Left renal pelvis (tissue), 4 donors: ENCODE data around the gene DHCR24. TPM values are rescaled to one million over a fixed set of nuclear protein-coding genes. Genes with fewer than 3 reads are reported as not detected.

Source experiments
- DNase-seq, 4 donors: peaks; one replicate each; pipeline ENCODE4 v3.0.0-alpha.2; 2013; ENCODE audit warnings: low read depth in 4 of 4, low spot score in 3 of 4
- polyA plus RNA-seq, 4 donors: library from polyadenylated mRNA; unstranded; fragments of 120-200 nt; gene quantifications; one replicate each; pipeline ENCODE4 v1.2.1, GENCODE V29; 2013; ENCODE audit not compliant: insufficient read length in 4 of 4

Gene DHCR24
- polyA plus RNA-seq, 4 donors, result 33.2 to 88.0 (median 70.4) TPM

DNA sequence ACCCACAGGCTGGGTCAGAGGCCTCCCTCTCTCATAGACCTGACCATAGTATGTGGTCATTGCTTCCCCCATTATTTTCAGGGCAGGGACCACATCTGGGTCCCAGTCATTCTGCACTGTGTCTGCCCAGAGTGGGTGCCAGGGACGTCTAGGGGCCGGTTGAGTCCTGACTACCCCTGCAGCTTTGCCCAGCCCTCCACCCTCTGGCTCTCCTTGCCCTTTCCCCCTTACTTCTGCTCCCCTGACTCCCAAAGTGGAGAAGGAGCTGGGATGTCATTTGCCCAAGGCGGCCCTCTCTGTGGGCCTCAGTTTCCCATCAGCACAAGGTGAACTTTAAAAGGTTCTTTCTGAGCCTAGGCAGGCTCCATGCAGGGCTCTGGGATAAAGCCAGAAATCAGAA lies 81.5 kb downstream of the DHCR24 start:
- DNase-seq, result no peak

DNA sequence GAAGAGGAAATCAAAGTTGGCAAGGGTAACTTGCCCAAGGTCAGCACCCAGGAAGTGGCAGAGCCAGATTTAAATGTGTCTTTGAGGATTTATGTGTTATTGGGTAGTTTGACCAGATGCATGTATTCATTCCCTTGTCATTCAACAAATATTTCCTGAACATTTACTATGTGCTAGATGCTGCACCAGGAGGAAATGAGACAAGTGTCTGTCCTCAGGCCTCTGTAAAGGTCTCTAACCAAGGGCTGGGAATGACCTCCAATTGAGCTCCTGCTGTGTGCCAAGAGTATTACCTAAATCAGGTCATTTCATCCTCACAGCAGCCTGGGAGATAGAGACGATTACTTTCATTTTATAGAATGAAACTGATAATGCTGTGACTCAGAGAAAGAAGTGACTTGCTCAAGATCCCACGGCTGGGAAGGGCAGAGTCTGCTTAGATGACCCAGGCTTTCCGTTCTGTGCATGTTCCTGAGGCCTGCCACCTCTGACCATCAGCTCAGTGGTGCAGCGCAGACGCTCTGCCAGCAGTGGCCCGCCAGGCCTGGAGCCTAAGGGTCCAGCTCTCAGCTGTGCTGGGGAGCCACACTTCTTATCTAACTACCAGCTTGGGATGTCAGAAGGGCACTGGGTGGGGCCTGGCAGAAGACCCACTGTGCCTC lies 82.4 kb downstream of the DHCR24 start:
- DNase-seq, result no peak

DNA sequence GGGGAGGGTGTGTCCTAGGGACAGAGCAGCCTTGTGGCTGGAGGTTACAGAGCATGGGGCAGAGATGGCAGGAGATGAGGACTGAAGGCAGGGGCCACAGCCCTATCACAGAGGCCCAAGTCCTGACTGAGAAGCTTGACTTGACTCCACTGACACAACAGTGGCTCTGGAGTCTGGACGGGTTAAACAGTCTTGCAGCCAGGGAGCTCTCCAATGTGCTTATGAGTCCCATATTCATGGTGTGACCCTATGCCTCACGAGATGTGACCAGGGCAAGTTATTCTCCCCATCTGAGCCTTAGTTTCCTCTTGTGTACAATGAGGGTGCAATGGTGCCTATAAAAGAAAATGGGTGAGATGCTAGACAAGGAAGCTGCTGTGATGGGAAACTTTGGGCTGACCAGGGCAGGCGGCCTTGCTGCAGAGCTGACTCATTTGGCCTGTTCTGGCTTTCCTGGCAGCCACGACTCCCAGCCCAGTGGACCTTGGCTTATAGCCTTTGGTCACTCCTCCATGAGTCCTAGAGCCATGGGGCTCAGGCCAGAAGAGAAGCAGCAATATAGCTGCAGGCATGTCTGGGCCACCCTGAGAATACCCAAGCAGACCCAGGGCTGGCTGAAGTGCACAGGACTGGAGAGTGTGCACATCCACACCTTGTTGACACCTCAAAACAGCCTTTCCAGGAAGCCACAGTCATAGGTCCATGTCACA lies 83.1 kb downstream of the DHCR24 start:
- no peak for DNase-seq

DNA sequence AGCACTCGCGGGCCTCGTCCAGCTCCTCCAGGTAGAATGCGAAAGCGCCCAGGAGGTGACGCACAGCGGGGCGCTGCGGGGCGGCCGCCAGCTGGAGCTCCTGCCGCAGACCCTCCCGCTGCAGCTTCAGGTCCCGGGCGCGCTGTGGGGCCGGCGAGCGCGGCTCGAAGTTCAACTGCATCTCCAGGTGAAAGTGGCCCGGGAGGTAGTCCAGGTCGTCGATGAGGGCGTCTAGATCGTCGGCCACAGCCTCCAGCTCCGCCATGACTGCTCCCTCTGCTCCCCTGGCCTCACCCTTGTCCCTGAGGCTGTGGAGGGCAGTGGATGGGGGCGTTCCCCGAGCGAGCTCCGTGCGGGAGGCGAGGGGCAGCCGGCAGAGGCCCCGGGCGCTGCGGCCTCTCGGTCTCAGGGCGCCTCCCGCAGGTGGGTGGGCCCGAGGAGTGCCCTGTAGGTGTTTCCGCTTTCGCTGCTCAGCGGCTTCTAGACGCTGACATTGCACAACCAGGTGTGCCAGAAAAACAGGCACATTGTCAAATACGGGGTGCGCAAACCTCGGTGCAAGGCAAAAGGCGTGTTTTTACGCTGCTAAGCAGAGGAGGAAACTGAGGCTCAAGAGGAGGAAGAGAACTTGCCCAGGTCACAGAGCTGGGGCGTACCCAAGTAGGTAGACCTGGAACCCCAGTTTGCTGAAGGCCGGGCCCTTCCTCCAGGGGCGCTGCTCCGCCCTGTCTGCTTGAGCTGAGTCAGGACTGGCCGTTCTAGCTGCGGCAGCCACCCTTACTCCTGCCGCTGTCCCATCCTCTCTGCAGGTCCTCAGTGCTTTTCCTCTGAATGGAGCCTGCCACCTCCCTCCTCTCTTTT lies 85.9 kb downstream of the DHCR24 start, which contains the start of gene TTC22:
Gene TTC22, minus strand, starts transcription at position 425 of the 861 bp plus-strand sequence. Its CDS starts 160 bp downstream, at position 265.
- no peak for DNase-seq

DNA sequence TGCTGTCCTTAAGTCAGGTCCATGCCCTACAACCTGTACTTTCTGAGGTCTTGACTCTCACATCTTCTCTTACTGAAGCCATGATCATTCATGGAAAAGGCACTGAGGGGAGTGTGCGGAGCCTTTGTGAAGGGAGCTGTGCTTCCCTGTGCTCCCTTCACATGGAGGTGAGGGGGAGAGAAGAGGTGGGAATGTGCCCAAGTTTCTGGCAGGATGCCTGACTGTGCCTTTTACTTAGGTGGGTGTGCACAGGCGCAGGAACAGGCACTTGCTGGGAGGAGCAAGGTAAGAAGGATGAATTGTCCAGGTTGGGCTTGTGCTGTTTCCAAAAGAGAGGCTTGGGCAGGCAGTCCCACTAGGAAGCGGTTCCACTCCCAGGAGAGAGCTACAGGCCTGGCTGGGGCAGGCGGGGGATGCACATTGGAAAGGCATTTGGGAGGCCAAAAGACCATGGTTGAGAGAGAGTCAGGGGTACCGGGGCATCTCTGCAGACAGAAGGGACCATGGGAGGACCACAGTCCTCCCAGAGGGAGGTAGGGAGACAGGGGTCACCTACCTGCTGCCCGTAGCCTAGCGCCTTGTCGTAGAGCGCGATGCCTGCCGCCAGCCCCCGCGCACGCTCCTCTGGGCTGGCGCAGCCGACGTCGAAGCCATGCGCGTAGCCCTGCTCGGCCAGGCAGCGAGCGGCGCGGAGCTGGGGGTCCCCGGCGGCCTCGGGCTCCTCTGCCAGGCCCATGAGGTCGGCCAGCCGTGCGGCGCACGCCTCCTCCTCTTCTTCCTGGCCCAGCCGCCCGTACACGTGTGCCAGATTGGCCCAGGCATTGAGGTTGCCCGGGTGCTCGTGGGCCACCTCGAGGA lies 86.7 kb downstream of the DHCR24 start:
- no peak for DNase-seq

Other genes starting within 250 kb of the DHCR24 start
- 10 to 100 TPM in 1 of 4 donors, 1 to 10 TPM in 3; 1.9 to 13.4 (median 5.0) TPM for gene MROH7, start 245.4 kb downstream of the DHCR24 start, polyA plus RNA-seq
- 10 to 100 TPM; 27.6 to 38.7 (median 36.9) TPM for gene TTC4, start 171.3 kb downstream of the DHCR24 start, polyA plus RNA-seq
- gene PARS2, start 122.7 kb downstream of the DHCR24 start, polyA plus RNA-seq, result 10 to 100 TPM in 1 of 4 donors, 1 to 10 TPM in 3; 4.6 to 10.9 (median 9.5) TPM
- 1 to 10 TPM in 3 of 4 donors, under 1 TPM in 1; 0.49 to 8.6 (median 5.0) TPM for gene TTC22, start 85.9 kb downstream of the DHCR24 start, polyA plus RNA-seq
- gene TMEM61, start 93.4 kb upstream of the DHCR24 start, polyA plus RNA-seq, result 1 to 10 TPM in 2 of 4 donors, under 1 TPM in 1, not detected in 1; 0.56 to 1.3 (median 1.1) TPM
- gene BSND, start 111.7 kb upstream of the DHCR24 start, polyA plus RNA-seq, result 1 to 10 TPM in 3 of 4 donors, under 1 TPM in 1; 0.08 to 5.0 (median 4.0) TPM
- 10 to 100 TPM in 1 of 4 donors, 1 to 10 TPM in 3; 1.3 to 11.8 (median 1.9) TPM for gene PCSK9, start 152.4 kb upstream of the DHCR24 start, polyA plus RNA-seq